GM12878 (cell line): Measurements from ENCODE around the gene MLLT3.

Experiments
- BMI1 ChIP-seq: fragments of 450-650 bp; IDR thresholded peaks from 2 replicates; pipeline ENCODE4 v1.6.1; 2016; ENCODE audit warnings: mild to moderate bottlenecking, moderate library complexity, borderline replicate concordance
- CREB1 ChIP-seq: IDR thresholded peaks from 2 replicates; pipeline ENCODE4 v1.6.1; 2012; ENCODE audit warnings: low read depth, mild to moderate bottlenecking, inconsistent platforms
- POLR2A ChIP-seq: IDR thresholded peaks from 2 replicates; pipeline ENCODE4 v1.6.1; 2011; ENCODE audit warnings: low read depth, mild to moderate bottlenecking, low read length
- POLR2AphosphoS5 ChIP-seq: IDR thresholded peaks from 2 replicates; pipeline ENCODE4 v1.6.1; 2011; ENCODE audit warnings: mild to moderate bottlenecking, low read length, inconsistent platforms
- RFX5 ChIP-seq: IDR thresholded peaks from 2 replicates; pipeline ENCODE4 v1.6.1; 2011; ENCODE audit warnings: low read depth, low read length, improper control_type of control experiment
- TARDBP ChIP-seq: IDR thresholded peaks from 2 replicates; pipeline ENCODE4 v1.6.1; 2016; ENCODE audit warnings: borderline replicate concordance
- TCF12 ChIP-seq: IDR thresholded peaks from 2 replicates; pipeline ENCODE4 v1.6.1; 2011; ENCODE audit warnings: low read depth, mild to moderate bottlenecking, low read length

DNA sequence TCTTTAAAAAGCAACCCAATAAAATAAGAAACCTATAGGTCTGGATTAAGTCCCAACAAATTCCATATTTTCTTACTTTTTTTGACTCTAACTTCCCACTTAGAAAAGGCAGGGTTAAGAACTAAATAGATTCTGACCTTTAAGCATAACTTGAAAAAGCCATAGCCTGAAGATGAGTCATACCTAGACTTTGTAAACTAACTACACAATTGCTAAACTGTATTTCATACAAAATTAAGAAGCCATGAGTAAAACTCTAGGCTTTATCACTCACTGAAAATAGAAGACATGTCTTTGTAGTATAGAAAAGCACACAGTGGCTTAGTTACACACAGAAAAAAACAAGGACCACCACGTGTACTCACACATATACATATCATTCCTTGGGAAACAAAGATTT lies 51.5 kb downstream of the MLLT3 start:
- no peak for TF ChIP-seq BMI1
- TF ChIP-seq POLR2A = no peak
- no peak for TF ChIP-seq POLR2AphosphoS5
- TF ChIP-seq RFX5 = no peak
- no peak for TF ChIP-seq TARDBP
- TF ChIP-seq TCF12 = no peak
- TF ChIP-seq CREB1 = no peak
